RWPE1 (cell line): ENCODE results near the gene KRT40.
"Not testable (repeated sequence)": the region's sequence is repeated elsewhere in the genome, so short reads cannot be mapped to it uniquely, and the experiment has no call there.

Experiments used
- CTCF ChIA-PET: fragments of 350-600 bp; sonication (Branson Sonifier 250); formaldehyde crosslinking; extraction: SDS; loops from one replicate; lab custom pipeline; 2021; lab: Yijun Ruan, JAX
- POLR2A ChIA-PET: fragments of 400-600 bp; formaldehyde crosslinking; extraction: SDS; loops from one replicate; lab custom pipeline; 2020; ENCODE audit warnings: antibody characterized with exemption; ENCODE audit not compliant: low non-redundant PET; lab: Yijun Ruan, JAX
- DNase-seq: peaks from one replicate; pipeline ENCODE4 v3.0.0; 2012; ENCODE audit warnings: low spot score
- H3K27ac ChIP-seq: fragments of 450-650 bp; 2 replicates; pipeline ENCODE4 v1.5.1; 2017
- TF ChIP-seq, protein P1 (sequence below): fragments of 450-650 bp; conservative IDR thresholded peaks from 2 replicates; pipeline ENCODE4 v1.5.1; 2017; ENCODE audit warnings: low read depth, mild to moderate bottlenecking

KRT40 gene

DNA sequence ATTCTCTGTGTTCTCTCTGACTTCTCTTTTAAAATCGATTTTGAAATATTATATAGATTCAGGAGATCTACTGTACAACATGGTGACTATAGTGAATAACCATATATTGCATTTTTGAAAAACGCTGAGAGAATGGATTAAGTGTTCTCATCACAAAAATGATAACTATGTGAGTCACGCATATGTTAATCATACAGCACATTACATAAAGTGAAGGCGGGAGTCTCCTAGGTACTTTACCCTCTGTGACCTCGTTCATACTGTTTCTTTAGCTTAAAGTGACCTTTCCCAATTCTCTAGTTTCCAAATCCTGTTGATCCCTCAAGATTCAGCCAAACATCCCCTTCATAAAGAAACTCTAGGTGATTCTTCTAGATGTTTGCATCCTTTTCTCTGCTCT lies 18.7 kb upstream of the KRT40 start:
- 0 out of 2 replicates have a peak overlapping the region, but pooled peaks have one; percentile 85 for H3K27ac ChIP-seq
- POLR2A ChIA-PET = no interaction called here
- CTCF ChIA-PET = no interaction called here
- peak; percentile 70 for DNase-seq
- TF ChIP-seq, protein P1, sequence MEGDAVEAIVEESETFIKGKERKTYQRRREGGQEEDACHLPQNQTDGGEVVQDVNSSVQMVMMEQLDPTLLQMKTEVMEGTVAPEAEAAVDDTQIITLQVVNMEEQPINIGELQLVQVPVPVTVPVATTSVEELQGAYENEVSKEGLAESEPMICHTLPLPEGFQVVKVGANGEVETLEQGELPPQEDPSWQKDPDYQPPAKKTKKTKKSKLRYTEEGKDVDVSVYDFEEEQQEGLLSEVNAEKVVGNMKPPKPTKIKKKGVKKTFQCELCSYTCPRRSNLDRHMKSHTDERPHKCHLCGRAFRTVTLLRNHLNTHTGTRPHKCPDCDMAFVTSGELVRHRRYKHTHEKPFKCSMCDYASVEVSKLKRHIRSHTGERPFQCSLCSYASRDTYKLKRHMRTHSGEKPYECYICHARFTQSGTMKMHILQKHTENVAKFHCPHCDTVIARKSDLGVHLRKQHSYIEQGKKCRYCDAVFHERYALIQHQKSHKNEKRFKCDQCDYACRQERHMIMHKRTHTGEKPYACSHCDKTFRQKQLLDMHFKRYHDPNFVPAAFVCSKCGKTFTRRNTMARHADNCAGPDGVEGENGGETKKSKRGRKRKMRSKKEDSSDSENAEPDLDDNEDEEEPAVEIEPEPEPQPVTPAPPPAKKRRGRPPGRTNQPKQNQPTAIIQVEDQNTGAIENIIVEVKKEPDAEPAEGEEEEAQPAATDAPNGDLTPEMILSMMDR = no peak

DNA sequence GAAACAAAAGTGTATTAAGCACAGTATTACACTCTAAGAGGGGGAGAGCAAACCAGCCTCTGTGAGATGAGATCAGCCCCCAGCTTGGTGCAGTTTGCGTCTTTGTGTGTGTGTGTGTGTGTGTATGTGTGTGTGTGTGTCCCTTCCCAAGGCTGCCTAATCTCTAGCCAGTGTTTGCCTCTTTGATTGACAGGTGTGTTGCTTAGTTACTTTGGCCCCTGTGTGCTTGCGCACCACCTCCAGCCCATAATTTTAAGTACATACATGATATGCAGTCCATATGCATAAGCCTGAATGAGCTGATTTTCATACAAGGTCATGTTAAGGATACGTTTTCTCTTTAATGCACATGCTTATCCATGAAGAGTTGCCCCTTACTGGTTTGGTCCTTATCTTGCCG lies 17.7 kb upstream of the KRT40 start:
- ChIA-PET POLR2A (no interaction called here), CTCF (no interaction called here)
- no peak for DNase-seq
- peak overlapping the region; percentile 85 for H3K27ac ChIP-seq
- TF ChIP-seq, protein P1 = no peak

DNA sequence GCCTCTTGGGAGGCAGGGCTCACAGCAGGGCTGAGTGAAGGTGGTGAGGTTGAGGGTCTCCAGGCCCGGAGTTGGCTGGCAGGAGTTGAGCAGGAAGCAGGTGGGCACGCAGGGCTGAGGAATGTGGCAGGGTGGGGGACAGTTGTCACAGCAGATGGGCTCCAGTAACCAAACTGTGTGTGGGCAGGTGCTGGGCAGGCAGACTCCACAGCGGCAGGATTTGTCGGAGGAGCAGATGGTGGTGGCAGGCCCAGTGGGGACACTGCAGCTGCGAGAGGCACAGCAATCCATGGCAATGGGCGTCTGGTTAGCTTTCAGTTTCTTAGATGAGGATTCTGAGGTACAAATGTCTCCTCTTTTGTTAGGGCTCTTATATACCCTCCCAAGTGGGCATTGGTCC lies 15.4 kb upstream of the KRT40 start, which contains the start of gene KRTAP3-2:
Gene KRTAP3-2, minus strand, starts transcription at position 344 of the 400 bp plus-strand sequence. Its CDS starts 53 bp downstream, at position 291.
- CTCF ChIA-PET = interaction anchor here (0.7 kb wide), 1 partner anchor 409 kb away, joined by 3 read pairs; no protein-coding TSS in a partner anchor
- H3K27ac ChIP-seq, DNase-seq, POLR2A ChIA-PET: not testable (repeated sequence)

DNA sequence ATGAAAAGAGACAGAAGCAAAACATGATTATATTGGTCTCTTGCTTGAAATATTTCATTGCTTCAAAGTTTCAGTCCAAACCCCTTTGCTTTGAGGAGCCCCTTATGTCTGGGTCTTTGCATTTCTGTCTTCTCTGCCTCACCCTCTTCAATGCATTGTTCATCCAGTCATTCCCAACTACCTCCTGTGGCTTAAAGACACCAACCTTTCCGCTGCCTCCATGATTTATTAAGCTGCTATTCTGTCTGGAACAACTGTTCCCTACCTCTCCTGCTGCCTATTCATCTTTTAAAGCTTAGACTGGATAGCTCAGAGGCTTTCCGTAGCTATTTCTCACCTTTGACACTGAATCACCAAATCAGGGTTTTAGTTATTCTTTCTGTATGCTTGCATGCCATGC lies 13.2 kb upstream of the KRT40 start:
- no peak overlapping the region for H3K27ac ChIP-seq
- DNase-seq = no peak
- POLR2A ChIA-PET = no interaction called here
- CTCF ChIA-PET = no interaction called here
- TF ChIP-seq, protein P1 = no peak

DNA sequence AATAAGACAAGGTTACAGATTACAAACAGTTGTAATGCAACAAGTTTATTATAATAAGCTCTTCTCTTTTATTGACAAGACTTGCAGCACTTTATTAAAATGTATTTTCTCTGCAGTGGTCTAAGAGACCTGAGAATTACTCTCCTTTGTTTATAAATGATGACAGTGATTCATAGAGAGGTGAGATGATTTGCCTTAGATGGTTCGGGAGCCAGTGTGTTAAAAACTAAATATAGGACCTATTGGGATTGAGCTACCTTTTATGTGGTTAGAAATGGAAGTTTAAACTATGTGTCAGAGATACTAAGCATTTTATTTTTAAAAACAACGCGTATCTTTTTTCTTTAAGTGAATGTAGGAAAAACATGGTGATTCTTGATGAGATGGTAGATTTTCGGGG lies 12.7 kb upstream of the KRT40 start:
- no peak overlapping the region for H3K27ac ChIP-seq
- POLR2A ChIA-PET = no interaction called here
- CTCF ChIA-PET = no interaction called here
- no peak for DNase-seq
- TF ChIP-seq, protein P1 = no peak

DNA sequence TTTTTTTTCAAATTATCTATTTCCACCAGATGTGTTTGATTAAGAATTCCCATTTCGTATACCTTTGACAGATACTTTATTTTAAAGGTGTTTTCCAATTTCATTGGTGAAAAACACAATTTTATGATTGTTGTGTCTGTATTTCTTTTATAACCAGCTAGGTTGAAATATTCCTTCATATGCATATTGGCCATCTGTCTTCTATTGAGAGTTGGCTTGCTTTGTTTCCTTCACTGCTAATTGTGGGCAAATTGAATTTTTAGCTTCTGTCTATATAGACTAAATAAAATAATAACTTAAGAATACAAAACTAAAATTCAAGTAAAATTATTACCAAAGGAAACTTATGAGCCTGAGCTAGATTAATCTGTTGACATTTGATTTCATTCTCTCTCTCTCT lies 11.0 kb upstream of the KRT40 start:
- CTCF ChIA-PET = no interaction called here
- H3K27ac ChIP-seq = no peak overlapping the region
- POLR2A ChIA-PET = no interaction called here
- TF ChIP-seq, protein P1 = no peak
- no peak for DNase-seq

DNA sequence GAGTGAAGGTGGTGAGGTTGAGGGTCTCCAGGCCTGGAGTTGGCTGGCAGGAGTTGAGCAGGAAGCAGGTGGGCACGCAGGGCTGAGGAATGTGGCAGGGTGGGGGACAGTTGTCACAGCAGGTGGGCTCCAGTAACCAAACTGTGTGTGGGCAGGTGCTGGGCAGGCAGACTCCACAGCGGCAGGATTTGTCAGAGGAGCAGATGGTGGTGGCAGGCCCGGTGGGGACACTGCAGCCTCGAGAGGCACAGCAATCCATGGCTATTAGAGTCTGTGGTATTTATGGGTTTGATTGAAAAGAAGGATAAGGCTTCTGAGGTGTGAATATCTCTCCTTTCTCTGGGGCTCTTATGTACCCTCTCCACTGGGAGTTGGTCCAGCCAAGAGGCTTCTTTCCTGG lies 9.7 kb upstream of the KRT40 start, which contains the start of gene KRTAP3-3:
Gene KRTAP3-3, minus strand, starts transcription at position 326 of the 400 bp plus-strand sequence. Its CDS starts 67 bp downstream, at position 259.
- POLR2A ChIA-PET = no interaction called here

More for the DNA sequence above, 9.7 kb upstream of the KRT40 start, which contains the start of gene KRTAP3-3:
- CTCF ChIA-PET = no interaction called here
- no peak within 1 kb of the TSS for H3K27ac ChIP-seq
- TF ChIP-seq, protein P1 = no peak
- DNase-seq = no peak
